IPS-NIHi11 (cell line): ENCODE data around the gene CGNL1.

Experiments used
- DNase-seq: peaks from one replicate; pipeline ENCODE4 v3.0.0; 2012; ENCODE audit warnings: mixed read lengths, low spot score

The CGNL1 gene

GRCh38 chr15:57500979-57501576 is 124.8 kb downstream of the CGNL1 start:
- DNase-seq, result no peak

- DNase-seq, result no peak
Observed at GRCh38 chr15:57502116-57502515, 125.8 kb downstream of the CGNL1 start.

- peak; percentile 60 for DNase-seq
Observed at GRCh38 chr15:57503051-57503702, 126.9 kb downstream of the CGNL1 start.

GRCh38 chr15:57503911-57504598 is 127.8 kb downstream of the CGNL1 start:
- DNase-seq, result no peak

- no peak for DNase-seq
Observed at GRCh38 chr15:57504599-57504940, 128.3 kb downstream of the CGNL1 start.

GRCh38 chr15:57505056-57505715 is 128.9 kb downstream of the CGNL1 start:
- DNase-seq, result no peak

GRCh38 chr15:57505949-57506391 is 129.7 kb downstream of the CGNL1 start:
- peak; percentile 61 for DNase-seq

- peak; percentile 66 for DNase-seq
Observed at GRCh38 chr15:57506422-57506821, 130.1 kb downstream of the CGNL1 start.

GRCh38 chr15:57507111-57507510 is 130.8 kb downstream of the CGNL1 start:
- DNase-seq, result no peak

- no peak for DNase-seq
Observed at GRCh38 chr15:57509126-57509525, 132.8 kb downstream of the CGNL1 start.

GRCh38 chr15:57509965-57510364 is 133.7 kb downstream of the CGNL1 start:
- DNase-seq, result no peak

- DNase-seq, result no peak
Observed at GRCh38 chr15:57510647-57511046, 134.3 kb downstream of the CGNL1 start.

GRCh38 chr15:57516327-57517029 is 140.2 kb downstream of the CGNL1 start:
- no peak for DNase-seq

- no peak for DNase-seq
Observed at GRCh38 chr15:57517030-57517671, 140.8 kb downstream of the CGNL1 start.

GRCh38 chr15:57518779-57519405 is 142.6 kb downstream of the CGNL1 start:
- no peak for DNase-seq

GRCh38 chr15:57519806-57520205 is 143.5 kb downstream of the CGNL1 start:
- DNase-seq, result no peak

GRCh38 chr15:57521503-57521902 is 145.2 kb downstream of the CGNL1 start:
- DNase-seq, result no peak

- DNase-seq, result peak; percentile 61
Observed at GRCh38 chr15:57522148-57522547, 145.8 kb downstream of the CGNL1 start.

- DNase-seq, result no peak
Observed at GRCh38 chr15:57525581-57525980, 149.3 kb downstream of the CGNL1 start.

GRCh38 chr15:57526076-57526475 is 149.8 kb downstream of the CGNL1 start:
- no peak for DNase-seq

GRCh38 chr15:57526615-57527014 is 150.3 kb downstream of the CGNL1 start:
- DNase-seq, result no peak
